DMS153 treated with DMSO at 0.1 percent for 48 hours (cell line): ENCODE measurements around the gene ANKRD24.
"Not testable (repeated sequence)": the region's sequence is repeated elsewhere in the genome, so short reads cannot be mapped to it uniquely, and the experiment has no call there.

ENCODE experiments used
- DNase-seq: peaks from one replicate; lab custom pipeline; 2025; ENCODE audit not compliant: unreplicated experiment; lab: John Stamatoyannopoulos, UW

ANKRD24 gene

DNA sequence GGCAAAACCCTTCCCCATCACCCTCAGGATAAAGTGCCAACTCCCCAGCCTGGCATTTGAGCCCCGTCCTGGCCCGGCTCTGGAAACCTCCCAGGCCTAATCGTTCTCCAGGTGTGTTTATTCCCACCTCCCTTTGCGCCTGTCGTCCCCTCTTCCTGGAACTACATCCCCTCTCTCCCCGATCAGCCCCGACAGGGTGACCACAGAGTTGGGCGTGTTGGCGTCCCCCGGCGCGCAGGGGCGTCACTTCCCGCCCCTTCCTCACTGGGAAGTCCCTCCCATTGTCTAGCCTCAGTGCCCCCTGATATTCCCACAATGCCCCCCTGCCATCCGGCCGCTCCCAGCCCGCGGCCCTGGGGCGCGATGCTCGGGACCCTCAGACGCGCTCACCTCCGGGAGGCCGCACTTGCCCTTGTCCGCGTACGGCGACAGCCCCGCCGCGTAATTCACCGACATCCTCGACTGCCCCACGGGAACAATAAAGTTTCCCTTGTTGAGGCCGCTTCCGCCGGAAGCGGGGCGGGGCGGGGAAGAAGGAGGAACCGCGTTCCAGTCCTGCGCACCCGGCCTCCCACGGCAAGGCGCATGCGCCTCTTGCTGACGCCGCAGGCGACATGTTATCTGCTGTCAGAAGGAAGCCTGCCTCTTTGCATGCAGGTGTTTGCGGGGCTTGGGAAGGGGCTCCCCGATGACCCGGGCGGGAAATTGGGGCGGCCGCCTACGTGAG lies at the start of gene ANKRD24, which contains the start of gene SIRT6:
ANKRD24 (plus strand) TSS at position 606 of the 727 bp plus-strand sequence. CDS start 3,737 bp downstream, outside the sequence.
SIRT6 (minus strand) TSS at position 480 of the 727 bp plus-strand sequence; CDS start at position 456, 24 bp downstream.
- DNase-seq, result peak; percentile 85

DNA sequence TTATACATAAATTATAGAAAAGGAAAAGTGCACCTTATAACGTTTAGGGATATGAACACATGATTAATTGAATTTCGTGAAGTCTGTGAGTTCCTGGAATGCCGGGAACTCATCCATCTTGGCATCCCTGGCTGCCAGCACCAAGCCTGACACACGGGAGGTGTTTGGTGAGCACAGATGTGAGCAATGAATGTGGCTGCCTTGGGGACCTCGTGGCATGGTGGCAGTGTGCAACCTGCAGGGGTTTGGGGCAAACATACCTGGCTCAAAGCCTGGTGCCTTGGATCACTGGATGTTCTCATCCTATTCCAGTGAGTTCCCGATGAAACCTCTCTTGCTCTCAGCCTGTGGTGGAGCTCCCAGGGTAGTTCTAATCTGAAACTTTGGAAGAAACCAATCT lies 48.1 kb upstream of the ANKRD24 start:
- DNase-seq, result no peak

DNA sequence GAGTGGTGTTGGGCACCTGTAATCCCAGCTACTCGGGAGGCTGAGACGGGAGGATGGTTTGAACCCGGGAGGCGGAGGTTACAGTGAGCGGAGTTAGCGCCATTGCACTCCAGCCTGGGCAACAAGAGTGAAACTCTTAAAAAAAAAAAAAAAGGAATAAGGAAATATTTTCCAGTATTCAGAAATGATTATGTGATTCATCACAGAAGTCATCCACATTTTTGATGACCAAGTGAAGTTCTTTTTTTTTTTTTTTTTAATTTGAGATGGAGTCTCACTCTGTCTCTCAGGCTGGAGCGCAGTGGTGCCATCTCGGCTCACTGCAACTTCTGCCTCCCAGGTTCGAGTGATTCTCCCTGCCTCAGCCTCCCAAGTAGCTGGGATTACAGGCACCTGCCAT lies 47.1 kb upstream of the ANKRD24 start:
- DNase-seq, result not testable (repeated sequence)

DNA sequence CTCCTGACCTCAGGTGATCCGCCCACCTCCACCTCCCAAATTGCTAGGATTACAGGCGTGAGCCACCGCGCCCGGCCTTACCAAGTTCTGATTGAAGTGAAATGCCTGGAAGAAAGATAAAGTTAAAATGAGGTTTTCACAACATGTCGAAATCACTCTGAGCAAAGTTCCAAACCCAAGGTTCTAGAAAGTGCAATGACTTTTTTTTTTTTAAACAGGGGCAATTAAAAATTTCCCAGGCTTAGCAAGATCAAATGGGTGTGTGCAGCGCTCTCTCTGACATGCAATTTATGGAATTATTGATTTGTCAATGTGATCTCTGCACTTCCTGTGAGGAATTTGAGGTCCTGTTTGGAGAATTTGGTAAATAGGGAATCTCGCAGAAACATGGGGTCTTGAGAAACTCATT lies 45.8 kb upstream of the ANKRD24 start:
- DNase-seq, result no peak

DNA sequence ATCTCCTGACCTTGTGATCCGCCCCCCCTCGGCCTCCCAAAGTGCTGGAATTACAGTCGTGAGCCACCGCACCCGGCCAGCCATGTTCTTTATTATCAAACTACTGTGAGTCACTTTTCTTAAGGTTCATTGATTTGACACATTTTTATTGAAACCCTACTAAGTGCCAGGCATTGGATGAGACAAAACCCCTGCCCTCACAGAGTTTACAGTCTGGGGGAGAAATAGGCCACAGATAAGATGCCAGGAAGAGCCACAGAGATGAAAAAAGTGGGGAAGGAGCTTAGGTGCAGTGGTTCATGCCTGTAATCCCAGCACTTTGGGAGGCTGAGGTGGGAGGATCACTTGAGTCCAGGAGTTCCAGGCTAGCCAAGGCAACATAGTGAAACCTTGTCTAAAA lies 44.0 kb upstream of the ANKRD24 start:
- DNase-seq, result no peak

DNA sequence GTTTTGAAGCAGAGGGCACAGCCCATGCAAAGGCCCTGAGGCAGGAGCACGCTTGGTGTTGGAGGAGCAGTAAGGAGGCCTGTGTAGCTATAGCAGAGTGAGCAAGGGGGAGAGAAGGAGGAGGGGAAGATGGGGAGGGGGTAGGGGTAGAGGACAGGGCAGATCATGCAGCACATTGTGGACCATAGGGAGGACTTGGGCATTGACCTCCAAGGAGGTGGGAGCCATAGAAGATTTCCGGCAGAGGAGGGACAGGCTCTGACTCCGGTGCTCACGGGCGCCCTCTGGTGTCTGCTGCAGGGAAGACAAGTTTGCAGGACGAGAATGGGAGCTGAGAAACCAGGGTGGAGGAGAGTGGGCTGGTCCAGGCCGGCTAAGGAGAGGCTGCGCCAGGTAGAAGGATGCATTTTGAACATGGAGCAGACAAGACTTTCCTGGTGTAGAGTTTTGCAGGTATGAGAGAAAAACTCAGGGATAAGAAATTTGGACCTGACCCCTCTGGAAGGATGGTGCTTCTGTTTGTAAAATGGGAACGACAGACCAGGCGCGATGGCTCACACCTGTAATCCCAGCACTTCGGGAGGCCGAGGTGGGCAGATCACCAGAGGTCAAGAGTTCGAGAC lies 42.8 kb upstream of the ANKRD24 start:
- peak; percentile 22 for DNase-seq

DNA sequence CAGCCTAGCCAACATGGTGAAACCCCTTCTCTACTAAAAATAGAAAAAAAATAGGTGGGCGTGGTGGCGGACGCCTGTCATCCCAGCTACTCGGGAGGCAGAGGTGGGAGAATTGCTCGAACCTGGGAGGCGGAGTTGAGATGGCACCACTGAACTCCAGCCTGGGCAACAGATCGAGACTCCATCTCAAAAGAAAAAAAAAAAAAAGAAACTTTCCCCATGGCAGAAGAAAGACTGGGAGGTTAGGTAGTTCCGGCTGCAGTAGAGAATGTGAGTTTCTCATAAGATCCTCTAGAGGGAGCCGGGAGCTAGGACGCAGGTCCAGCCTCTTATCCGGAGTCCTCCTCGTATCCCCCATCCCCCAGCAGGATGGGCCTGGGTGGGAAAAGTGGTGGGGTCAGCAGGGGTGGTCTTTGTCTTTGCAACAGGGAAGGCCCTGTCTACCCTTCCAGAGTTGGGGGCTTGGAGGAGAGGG lies 42.2 kb upstream of the ANKRD24 start:
- peak; percentile 58 for DNase-seq

DNA sequence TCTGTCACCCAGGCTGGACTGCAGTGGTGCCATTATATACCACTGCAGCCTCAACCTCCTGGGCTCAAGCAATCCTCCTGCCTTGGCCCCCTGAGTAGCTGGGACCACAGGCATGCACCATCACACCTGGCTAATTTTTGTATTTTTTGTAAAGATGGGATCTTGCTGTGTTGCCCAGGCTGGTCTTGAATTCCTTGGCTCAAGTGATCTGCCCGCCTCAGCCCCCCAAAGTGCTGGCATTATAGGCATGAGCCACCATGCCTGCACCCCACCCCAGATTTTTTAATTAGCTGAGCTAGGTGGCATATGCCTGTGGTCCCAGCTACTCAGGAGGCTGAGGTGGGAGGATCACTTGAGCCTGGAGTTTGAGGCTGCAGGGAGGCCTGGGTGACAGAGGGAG lies 39.6 kb upstream of the ANKRD24 start:
- not testable (repeated sequence) for DNase-seq

DNA sequence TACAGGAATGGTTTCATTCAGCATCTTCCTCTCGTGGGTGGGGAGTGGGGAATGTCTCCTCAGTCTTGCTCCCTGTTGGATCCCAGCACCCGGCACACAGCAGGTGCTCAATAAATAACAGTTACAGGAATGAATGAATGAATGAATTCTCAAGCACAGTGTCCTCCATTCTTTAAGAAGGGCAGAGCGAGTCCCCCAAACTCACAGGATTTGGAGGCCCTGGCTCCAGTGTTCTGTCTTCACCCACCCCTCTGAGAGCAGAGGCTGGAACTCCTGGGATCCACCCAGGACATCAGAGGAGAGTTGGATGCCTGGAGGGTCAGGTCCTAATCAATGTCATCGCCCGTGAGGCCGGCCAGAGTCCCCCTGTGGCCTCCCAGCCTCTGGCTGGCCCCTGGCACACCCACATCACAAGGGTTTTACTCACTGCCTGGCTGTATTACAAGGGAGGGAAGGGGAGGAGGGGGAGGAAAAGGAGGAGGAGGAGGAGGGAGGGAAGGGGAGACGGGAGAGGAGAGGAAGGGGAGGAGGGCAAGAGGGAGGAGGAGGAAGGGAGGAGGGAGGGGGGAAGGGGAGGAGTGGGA lies 37.7 kb upstream of the ANKRD24 start:
- DNase-seq, result no peak

DNA sequence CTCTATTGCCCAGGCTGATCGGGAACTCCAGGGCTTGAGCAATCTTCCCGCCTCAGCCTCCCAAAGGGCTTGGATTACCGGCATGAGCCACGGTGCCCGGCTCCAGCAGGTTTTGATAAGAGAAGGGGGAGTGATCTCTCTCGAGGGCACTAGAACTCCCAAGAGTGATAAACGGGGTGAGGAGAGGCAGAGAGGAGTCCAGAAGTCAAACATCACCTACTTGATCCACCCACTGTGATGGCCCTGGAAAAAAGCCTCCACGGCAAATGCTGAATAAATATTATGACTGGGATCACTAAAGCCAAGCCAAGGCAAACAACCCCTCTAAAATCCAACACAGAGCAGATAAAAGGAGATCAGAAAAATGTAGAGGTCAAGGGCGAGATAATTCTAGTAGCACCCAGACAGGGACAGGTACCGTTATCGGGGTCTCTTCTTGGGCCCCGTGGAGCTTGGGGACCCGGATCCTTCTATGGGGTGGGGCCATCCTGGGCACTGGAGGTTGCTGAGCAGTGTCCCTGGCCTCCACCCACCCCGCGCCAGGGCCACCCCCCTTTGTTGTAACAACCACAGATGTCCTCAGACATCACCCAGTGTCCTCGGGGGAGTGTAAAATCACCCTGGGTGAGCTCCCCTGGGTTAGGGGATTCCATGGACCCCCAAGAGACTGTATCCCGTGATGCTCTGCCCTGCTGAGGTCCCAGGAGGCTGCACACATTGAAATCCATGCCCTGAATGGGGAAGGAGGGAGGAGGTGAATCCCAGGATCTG lies 32.8 kb upstream of the ANKRD24 start:
- DNase-seq, result no peak

DNA sequence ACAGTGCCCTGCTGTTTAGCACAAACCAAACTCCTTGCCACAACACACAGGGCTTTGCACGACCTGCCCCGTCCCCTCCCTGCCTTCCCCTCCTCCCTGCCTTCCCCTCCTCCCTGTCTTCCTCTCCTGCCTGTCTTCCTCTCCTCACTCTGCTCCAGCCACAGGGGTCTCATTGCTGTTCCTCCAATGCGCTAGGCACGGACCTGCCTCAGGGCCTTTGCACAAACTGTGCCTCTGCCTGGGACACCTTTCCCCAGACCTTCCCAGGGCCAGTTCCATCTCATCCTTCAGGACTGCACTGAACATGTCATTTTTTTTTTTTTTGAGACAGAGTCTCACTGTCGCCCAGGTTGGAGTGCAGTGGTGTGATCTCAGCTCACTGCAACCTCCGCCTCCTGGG lies 30.9 kb upstream of the ANKRD24 start:
- DNase-seq, result no peak

DNA sequence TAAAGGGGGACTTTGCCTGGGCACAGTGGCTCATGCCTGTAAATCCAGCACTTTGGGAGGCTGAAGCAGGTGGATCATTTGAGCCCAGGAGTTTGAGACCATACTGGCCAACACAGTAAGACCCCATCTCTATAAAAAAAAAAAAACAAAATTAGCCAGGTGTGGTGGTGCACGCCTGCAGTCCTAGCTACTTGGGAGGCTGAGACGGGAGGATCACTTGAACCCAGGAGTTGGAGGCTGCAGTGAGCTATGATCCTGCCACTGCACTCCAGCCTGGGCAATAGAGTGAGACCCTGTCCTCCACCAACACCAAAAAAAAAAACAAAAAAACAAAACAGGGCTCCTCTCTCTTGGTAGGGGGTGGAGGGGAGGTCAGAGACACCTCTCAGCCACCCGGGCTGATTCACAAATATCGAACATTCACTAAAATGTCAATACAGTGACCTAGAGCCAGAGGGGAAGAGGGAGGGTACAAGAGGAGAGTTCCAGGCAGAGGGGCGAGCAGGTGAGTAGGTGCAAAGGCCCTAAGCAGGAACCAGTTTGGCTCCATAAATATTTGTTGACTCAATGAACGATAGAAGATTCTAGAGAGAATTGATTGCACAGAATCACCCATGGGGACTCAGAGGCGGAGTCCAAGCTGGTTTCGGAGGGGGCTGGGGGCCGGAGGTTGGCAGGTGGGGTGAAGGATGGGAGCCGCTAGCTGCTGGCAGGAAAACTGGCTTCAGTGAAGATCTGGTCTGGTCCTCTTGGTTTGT lies 30.1 kb upstream of the ANKRD24 start:
- no peak for DNase-seq

DNA sequence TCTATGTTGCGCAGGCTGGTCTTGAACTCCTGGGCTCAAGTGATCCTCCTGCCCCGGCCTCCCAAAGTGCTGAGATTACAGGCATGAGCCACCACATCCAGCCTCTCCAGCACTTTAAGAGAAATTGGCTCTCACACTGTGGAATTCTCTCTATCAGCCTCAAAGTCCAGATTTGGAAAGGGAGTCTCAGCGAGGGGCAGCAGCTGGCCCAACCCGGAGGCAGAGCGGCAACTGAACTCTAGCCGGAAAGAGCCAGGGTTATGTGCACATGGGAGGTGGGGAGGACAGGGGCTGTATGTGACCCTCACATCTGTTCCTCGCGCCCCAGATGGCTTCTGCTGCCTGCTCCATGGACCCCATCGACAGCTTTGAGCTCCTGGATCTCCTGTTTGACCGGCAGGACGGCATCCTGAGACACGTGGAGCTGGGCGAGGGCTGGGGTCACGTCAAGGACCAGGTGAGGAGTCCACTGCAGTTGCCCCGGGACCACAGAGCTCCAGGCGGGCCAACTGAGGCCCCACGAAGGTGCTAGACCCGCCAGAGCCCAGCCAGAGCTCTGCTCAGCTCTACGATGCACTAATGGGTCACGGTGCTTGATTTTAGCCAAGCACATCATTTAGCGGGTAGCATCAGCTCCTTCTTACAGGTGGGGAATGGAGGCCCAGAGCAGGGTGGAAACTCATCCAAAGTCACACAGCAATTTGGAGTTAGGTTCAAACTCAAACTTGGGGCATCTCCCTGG lies 27.7 kb upstream of the ANKRD24 start:
- no peak for DNase-seq

DNA sequence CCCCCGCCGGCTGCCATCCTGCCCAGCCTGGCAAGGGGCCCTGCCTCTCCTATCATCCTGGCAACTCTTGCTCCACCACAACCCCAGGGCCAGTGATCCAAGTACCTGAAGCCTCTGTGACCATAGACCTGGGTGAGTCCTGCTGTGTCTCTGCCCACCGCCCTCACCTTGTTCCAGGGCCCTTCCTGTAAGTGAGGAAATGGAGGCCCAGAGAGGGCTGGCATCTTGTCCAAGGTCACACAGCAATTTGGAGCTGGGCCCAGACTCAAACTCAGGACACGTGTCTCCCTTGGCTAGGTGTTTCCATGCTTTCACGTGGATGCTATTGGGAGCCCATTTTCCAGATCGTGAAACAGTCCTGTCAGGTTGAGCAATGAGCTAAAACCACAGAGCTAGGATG lies 25.3 kb upstream of the ANKRD24 start:
- DNase-seq, result no peak

DNA sequence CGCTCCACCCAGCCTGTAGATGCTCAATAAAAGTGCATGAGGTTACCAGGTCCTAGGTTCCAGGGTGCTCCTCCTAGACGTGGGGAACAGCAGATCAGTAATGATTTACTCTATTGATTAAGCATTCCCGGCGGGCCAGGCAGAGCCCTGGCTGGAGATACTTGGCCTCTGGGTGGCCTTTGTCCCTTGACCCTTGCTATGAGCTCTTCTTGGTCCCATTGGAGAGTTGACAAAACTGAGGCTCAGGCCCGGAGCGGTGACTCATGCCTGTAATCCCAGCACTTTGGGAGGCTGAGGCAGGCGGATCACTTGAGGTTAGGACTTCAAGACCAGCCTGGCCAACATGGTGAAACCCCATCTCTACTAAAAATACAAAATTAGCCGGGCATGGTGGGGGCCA lies 24.5 kb upstream of the ANKRD24 start:
- DNase-seq, result not testable (repeated sequence)

DNA sequence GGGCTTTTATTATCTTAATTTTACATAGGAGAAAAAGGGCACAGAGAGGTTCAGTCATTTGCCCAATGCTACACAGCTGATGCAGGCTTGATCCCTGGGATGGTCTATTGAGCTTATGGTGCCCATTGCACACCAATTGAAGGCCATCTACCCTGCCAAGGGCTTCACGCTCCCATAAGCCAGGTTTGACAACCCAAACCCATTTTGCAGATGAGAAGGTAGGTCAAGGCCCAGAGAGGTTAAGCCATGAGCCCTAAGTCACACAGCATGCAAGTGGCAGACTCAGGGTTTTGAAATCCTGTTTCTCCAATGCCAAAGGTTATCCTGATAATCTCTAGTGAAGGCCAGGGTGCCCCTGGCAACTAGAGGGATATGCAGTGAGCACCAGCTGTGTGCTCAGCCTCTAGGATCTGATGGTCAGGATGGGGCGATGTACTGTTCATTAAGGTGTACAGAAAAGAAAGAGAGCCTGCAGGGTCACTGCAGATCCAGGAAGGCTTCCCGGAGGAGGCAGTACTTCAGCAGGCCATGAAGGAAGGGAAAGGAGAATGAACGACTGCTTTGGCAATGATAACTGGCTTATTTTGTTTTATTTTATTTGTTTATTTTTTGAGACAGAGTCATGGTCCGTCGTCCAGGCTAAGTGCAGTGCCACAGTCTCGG lies 20.9 kb upstream of the ANKRD24 start:
- DNase-seq, result no peak

DNA sequence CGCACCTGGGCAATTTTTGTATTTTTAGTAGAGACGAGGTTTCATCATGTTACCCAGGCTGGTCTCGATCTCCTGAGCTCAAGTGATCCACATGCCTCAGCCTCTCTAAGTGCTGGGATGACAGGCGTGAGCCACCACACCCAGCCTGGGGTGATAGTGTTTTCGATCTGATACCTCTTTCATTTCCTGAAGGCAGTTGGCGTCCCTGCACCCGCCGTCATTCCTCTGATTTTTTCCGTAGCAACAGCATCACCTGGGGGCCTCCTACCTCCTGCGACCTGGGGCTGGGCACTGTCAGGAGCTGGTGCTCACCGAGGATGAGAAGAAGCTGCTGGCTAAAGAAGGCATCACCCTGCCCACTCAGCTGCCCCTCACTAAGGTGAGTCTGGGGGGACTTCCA lies 18.2 kb upstream of the ANKRD24 start:
- no peak for DNase-seq

DNA sequence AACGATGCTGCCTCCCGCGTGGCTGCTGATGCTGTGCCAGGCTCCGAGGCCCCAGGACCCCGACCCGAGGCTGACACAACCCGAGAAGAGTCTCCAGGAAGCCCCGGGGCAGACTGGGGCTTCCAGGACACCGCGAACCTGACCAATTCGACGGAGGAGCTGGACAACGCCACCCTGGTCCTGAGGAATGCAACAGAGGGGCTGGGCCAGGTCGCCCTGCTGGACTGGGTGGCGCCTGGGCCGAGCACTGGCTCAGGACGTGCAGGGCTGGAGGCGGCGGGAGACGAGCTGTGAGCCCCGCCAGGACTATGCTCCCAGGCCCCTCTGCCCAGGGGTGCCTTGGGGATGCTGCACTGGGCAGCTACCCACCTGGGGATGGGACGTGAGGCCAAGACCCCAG lies 10.8 kb upstream of the ANKRD24 start:
- DNase-seq, result no peak

DNA sequence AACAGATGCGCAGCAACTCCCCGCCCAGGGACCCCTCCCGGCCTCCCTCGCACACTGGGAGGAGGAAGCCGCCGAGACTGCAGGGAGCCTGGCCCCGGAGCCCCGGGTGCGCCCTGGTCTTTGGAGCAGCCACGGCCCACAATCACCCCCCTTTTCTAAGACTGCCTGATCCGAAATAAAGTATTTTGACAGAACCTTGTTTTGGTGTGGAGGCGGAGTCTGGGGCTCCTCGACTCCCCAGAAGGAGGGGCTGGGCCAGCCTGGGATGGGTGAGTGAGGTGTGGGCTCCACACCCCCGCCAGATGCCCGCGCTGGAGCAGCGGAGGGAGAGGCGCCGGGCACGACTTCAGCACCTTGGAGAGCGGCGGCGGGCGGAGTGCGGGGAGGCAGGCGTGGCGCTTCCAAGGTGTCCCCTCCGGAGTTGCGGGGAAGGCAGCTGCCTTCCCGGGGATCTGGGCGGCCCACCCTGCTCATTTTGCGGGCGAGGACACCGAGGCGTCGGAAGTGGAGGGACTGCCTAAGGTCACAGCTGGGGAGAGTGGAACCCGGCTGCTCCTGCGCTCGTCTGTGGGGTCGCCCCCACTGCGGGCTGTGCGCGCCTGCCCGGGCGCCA lies 9.5 kb upstream of the ANKRD24 start:
- no peak for DNase-seq
